A549 (cell line): Measurements from ENCODE around the gene LILRA1. TPM values are rescaled to one million over a fixed set of nuclear protein-coding genes. Genes with fewer than 3 reads are reported as not detected.

Experiments used
- ATAC-seq, 2 experiments: fragments of 200-7000 bp in 1 of 2; fragments of >200 bp in 1 of 2; cut with Nextera tagmentation in 1 of 2; cut with Tn5 transposase in 1 of 2; 3 replicates each; pipeline versions ENCODE4 v1.8.0 to v1.9.1; 2018 to 2020; ENCODE audit warnings: mild to moderate bottlenecking in 1 of 2, moderate library complexity in 1 of 2
- CTCF ChIA-PET: fragments of 300-600 bp; sonication (Branson Sonifier 250); formaldehyde crosslinking; extraction: SDS; loops from one replicate; lab custom pipeline; 2021; ENCODE audit warnings: antibody characterized with exemption, inconsistent platforms; lab: Yijun Ruan, JAX
- POLR2A ChIA-PET: fragments of 350-600 bp; formaldehyde crosslinking; extraction: SDS; loops from one replicate; lab custom pipeline; 2021; ENCODE audit warnings: antibody characterized with exemption, inconsistent platforms; lab: Yijun Ruan, JAX
- DNase-seq, 2 experiments: peaks; one replicate each; pipeline versions ENCODE4 v3.0.0 to v3.0.0-alpha.2; 2011 to 2016; ENCODE audit warnings: low read depth in 1 of 2, low spot score in 1 of 2
- FAIRE-seq: peaks from 2 replicates; lab custom pipeline; 2011; peaks lifted over from hg19 to GRCh38; lab: Jason Lieb, UNC
- H3K27ac ChIP-seq, 2 experiments: fragments of >200 bp; sonication (Bioruptor Twin); formaldehyde crosslinking; 3 replicates each; pipeline ENCODE4 v1.5.1; 2016 to 2017
- H3K4me1 ChIP-seq: fragments of >200 bp; sonication (Bioruptor Twin); formaldehyde crosslinking; 3 replicates; pipeline ENCODE4 v1.6.1; 2016
- H3K4me2 ChIP-seq: fragments of >200 bp; sonication (Bioruptor Twin); formaldehyde crosslinking; 3 replicates; pipeline ENCODE4 v1.6.1; 2016
- H3K4me3 ChIP-seq: fragments of >200 bp; sonication (Bioruptor Twin); formaldehyde crosslinking; 3 replicates; pipeline ENCODE4 v1.5.1; 2016
- H3K9me3 ChIP-seq: fragments of >200 bp; sonication (Bioruptor Twin); formaldehyde crosslinking; 3 replicates; pipeline ENCODE4 v1.6.1; 2016
- CBX2 ChIP-seq: fragments of 200-600 bp; sonication (generic); IDR thresholded peaks from 2 replicates; pipeline ENCODE4 v1.6.1; 2016; ENCODE audit warnings: low read depth, mild to moderate bottlenecking, borderline replicate concordance
- CBX8 ChIP-seq: fragments of 200-600 bp; sonication (generic); IDR thresholded peaks from 2 replicates; pipeline ENCODE4 v1.6.1; 2016
- E2F6 ChIP-seq: IDR thresholded peaks from 2 replicates; pipeline ENCODE4 v1.6.1; 2012; ENCODE audit warnings: low read depth, borderline replicate concordance
- EHF ChIP-seq: fragments of 250-450 bp; sonication (Bioruptor Pico); IDR thresholded peaks from 2 replicates; pipeline ENCODE4 v1.5.0; 2020; ENCODE audit warnings: mild to moderate bottlenecking
- ELK1 ChIP-seq: fragments of 150-350 bp; IDR thresholded peaks from 2 replicates; pipeline ENCODE4 v1.6.1; 2014; ENCODE audit warnings: low read depth, mild to moderate bottlenecking, low read length
- FOXS1 ChIP-seq: fragments of 250-450 bp; sonication (Bioruptor Pico); IDR thresholded peaks from 2 replicates; pipeline ENCODE4 v1.5.0; 2020; ENCODE audit warnings: mild to moderate bottlenecking, moderate library complexity
- HMGXB4 ChIP-seq: fragments of 250-450 bp; sonication (Bioruptor Pico); IDR thresholded peaks from 2 replicates; pipeline ENCODE4 v1.5.0; 2021; ENCODE audit warnings: mild to moderate bottlenecking, moderate library complexity, borderline replicate concordance
- JUNB ChIP-seq: fragments of >200 bp; sonication (Bioruptor Twin); formaldehyde crosslinking; IDR thresholded peaks from 2 replicates; pipeline ENCODE4 v1.6.1; 2016
- KDM1A ChIP-seq: fragments of 200-600 bp; sonication (generic); IDR thresholded peaks from 2 replicates; pipeline ENCODE4 v1.6.1; 2016; ENCODE audit warnings: low read depth, mild to moderate bottlenecking
- MAZ ChIP-seq: fragments of 150-350 bp; IDR thresholded peaks from 2 replicates; pipeline ENCODE4 v1.6.1; 2014; ENCODE audit warnings: antibody characterized with exemption, low read depth, low read length, borderline replicate concordance
- MYC ChIP-seq: IDR thresholded peaks from 2 replicates; pipeline ENCODE4 v1.6.1; 2012; ENCODE audit warnings: mild to moderate bottlenecking, inconsistent platforms, low read length, improper control_type of control experiment, borderline replicate concordance
- NPAS2 ChIP-seq: fragments of 250-450 bp; sonication (Bioruptor Pico); IDR thresholded peaks from 2 replicates; pipeline ENCODE4 v1.8.0; 2022; ENCODE audit warnings: mild to moderate bottlenecking, moderate library complexity, borderline replicate concordance
- POLR2A ChIP-seq: IDR thresholded peaks from 2 replicates; pipeline ENCODE4 v1.6.1; 2012; ENCODE audit warnings: mild to moderate bottlenecking, low read length
- RNF2 ChIP-seq: fragments of 200-600 bp; sonication (generic); IDR thresholded peaks from 2 replicates; pipeline ENCODE4 v1.6.1; 2016; ENCODE audit warnings: low read depth, mild to moderate bottlenecking, antibody characterized with exemption, moderate library complexity, borderline replicate concordance
- SREBF2 ChIP-seq: fragments of 450-650 bp; IDR thresholded peaks from 2 replicates; pipeline ENCODE4 v1.6.1; 2014; ENCODE audit warnings: mild to moderate bottlenecking, moderate library complexity
- USF2 ChIP-seq: fragments of 450-650 bp; IDR thresholded peaks from 2 replicates; pipeline ENCODE4 v1.6.1; 2014; ENCODE audit warnings: antibody characterized with exemption
- ZFP36 ChIP-seq: fragments of 450-650 bp; IDR thresholded peaks from 2 replicates; pipeline ENCODE4 v1.6.1; 2014; ENCODE audit warnings: borderline replicate concordance; ENCODE audit not compliant: partially characterized antibody
- ZSCAN20 ChIP-seq: fragments of 250-450 bp; sonication (Bioruptor Pico); IDR thresholded peaks from 2 replicates; pipeline ENCODE4 v1.8.0; 2022; ENCODE audit warnings: mild to moderate bottlenecking, moderate library complexity
- WGBS: methylation state at CpG from one replicate; pipeline ENCODE4 v1.1.6; 2017; ENCODE audit errors: missing lambda C conversion rate; 5-methylcytosine and 5-hydroxymethylcytosine counted together
- polyA plus RNA-seq, 4 experiments: library from polyadenylated mRNA; depleted of rRNA in 3 of 4; stranded (reverse); fragments of >200 nt; fragmentation: RNase III in 1 of 4; extraction: RNeasy Plus Mini Kit Qiagen cat#74134 plus additional on column Dnase treatment in 1 of 4; gene quantifications; 2 replicates in 3 of 4; 3 replicates in 1 of 4; pipeline ENCODE4 v1.2.3, GENCODE V29; 2011 to 2017

Gene LILRA1
- polyA plus RNA-seq, 2 of the 4 experiments (the other 2 are of a cell fraction): not detected

GRCh38 chr19:54606891-54607784, 13.7 kb downstream of the LILRA1 start:
- no peak for DNase-seq
- CTCF ChIA-PET: no interaction called here

GRCh38 chr19:54607785-54608150, 14.3 kb downstream of the LILRA1 start:
- no peak overlapping the region for H3K27ac ChIP-seq
- ATAC-seq (no peak), DNase-seq (no peak), FAIRE-seq (no peak)
- no peak overlapping the region for H3K4me3 ChIP-seq
- CTCF ChIA-PET: no interaction called here
- no peak overlapping the region for H3K4me2 ChIP-seq
- no peaks in the 10 kb centered on the region for H3K4me1 ChIP-seq
- no peak for TF ChIP-seq EHF (CRISPR knock-in tag)
- TF ChIP-seq FOXS1 (CRISPR knock-in tag): no peak
- TF ChIP-seq JUNB: no peak
- TF ChIP-seq HMGXB4 (CRISPR knock-in tag): no peak
- TF ChIP-seq, all 56 proteins: peak for 0
- POLR2A ChIA-PET: no interaction called here
- 6% methylated on average over 5 of the region's 5 CpGs for WGBS
- peaks cover 19% of the 10 kb centered on the region; the same call in 2 of the 3 replicates for H3K9me3 ChIP-seq

More at GRCh38 chr19:54606891-54607784, 13.7 kb downstream of the LILRA1 start:
- H3K4me3 ChIP-seq: no peak overlapping the region
- H3K27ac ChIP-seq: no peak overlapping the region
- H3K4me2 ChIP-seq: no peak overlapping the region
- H3K9me3 ChIP-seq: peaks cover 19% of the 10 kb centered on the region; the same call in 2 of the 3 replicates
- TF ChIP-seq MAZ: no peak
- no peak for TF ChIP-seq HMGXB4 (CRISPR knock-in tag)
- no peak for TF ChIP-seq USF2
- no peak for TF ChIP-seq KDM1A
- TF ChIP-seq POLR2A: no peak
- TF ChIP-seq ELK1: no peak
- TF ChIP-seq SREBF2: no peak
- TF ChIP-seq CBX8: no peak
- TF ChIP-seq ZSCAN20 (CRISPR knock-in tag): no peak
- TF ChIP-seq RNF2: no peak
- TF ChIP-seq CBX2: no peak
- no peak for TF ChIP-seq E2F6
- TF ChIP-seq MYC: no peak
- TF ChIP-seq NPAS2 (CRISPR knock-in tag): no peak
- TF ChIP-seq ZFP36: no peak
- FAIRE-seq (no peak), ATAC-seq (no peak; a peak in 1 of 6 replicates)
- POLR2A ChIA-PET: no interaction called here
- 9% methylated on average over 16 of the region's 16 CpGs for WGBS
- H3K4me1 ChIP-seq: no peaks in the 10 kb centered on the region
